NCI-H345 treated with DMSO at 0.1 percent for 48 hours (cell line): ENCODE data around the gene ZC3H15.

ENCODE experiments used
- DNase-seq: peaks from one replicate; lab custom pipeline; 2025; ENCODE audit not compliant: unreplicated experiment; lab: John Stamatoyannopoulos, UW

The ZC3H15 gene

GRCh38 chr2:186535861-186536260 is 49.8 kb downstream of the ZC3H15 start:
- DNase-seq = no peak

GRCh38 chr2:186537019-186537418 is 51.0 kb downstream of the ZC3H15 start:
- no peak for DNase-seq

- no peak for DNase-seq
Measured at GRCh38 chr2:186540941-186541340, 54.9 kb downstream of the ZC3H15 start.

GRCh38 chr2:186542002-186542401 is 55.9 kb downstream of the ZC3H15 start:
- DNase-seq = no peak

- no peak for DNase-seq
Measured at GRCh38 chr2:186543561-186544131, 57.6 kb downstream of the ZC3H15 start.

- no peak for DNase-seq
Measured at GRCh38 chr2:186544255-186544675, 58.2 kb downstream of the ZC3H15 start.

GRCh38 chr2:186546846-186547245 is 60.8 kb downstream of the ZC3H15 start:
- DNase-seq = no peak

GRCh38 chr2:186551323-186552050 is 65.4 kb downstream of the ZC3H15 start:
- no peak for DNase-seq

GRCh38 chr2:186554429-186554828 is 68.4 kb downstream of the ZC3H15 start:
- DNase-seq = no peak

- DNase-seq = no peak
Measured at GRCh38 chr2:186554850-186555671, 69.0 kb downstream of the ZC3H15 start.

GRCh38 chr2:186558512-186559276 is 72.6 kb downstream of the ZC3H15 start:
- no peak for DNase-seq
